ENCODE data around the gene FNTB. TPM values are rescaled to one million over a fixed set of nuclear protein-coding genes. Genes with fewer than 3 reads are reported as not detected.

Gene FNTB
- total RNA-seq, 1 donor: 12.1 TPM

DNA sequence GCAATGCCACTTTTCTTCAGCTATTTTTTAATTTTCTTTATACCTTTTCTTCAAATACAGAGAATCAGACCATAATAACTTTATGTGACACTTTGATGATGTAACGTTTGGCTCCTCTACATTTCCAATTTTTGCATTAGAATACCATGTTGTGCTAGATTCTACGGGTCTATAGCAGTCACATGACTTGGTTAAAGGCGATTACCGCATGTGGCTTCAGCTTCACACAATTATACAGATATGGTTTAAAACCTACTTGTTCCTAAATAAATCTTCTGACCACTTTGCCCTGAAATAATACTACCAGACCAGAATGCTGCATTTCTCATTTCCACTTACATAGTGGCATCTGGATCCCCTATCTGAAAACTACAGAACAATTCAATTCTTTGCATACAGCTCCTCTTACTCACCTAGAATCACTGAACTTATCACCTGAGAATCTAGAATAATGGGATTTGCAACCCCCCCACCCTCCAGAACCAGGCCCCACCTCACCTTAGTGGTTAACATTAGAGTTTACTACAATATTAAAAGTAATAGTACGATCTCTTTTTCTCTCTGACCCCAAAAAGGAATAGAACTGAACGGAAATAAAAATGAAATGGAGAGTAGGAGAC is 114.3 kb downstream of the FNTB start:
- TF ChIP-seq, protein P1, sequence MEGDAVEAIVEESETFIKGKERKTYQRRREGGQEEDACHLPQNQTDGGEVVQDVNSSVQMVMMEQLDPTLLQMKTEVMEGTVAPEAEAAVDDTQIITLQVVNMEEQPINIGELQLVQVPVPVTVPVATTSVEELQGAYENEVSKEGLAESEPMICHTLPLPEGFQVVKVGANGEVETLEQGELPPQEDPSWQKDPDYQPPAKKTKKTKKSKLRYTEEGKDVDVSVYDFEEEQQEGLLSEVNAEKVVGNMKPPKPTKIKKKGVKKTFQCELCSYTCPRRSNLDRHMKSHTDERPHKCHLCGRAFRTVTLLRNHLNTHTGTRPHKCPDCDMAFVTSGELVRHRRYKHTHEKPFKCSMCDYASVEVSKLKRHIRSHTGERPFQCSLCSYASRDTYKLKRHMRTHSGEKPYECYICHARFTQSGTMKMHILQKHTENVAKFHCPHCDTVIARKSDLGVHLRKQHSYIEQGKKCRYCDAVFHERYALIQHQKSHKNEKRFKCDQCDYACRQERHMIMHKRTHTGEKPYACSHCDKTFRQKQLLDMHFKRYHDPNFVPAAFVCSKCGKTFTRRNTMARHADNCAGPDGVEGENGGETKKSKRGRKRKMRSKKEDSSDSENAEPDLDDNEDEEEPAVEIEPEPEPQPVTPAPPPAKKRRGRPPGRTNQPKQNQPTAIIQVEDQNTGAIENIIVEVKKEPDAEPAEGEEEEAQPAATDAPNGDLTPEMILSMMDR (IDR thresholded peaks at IDR 0.05; ENCODE audit: insufficient read depth, low read depth, low read length): no peak
- peak overlapping the region; percentile 91 for H3K4me3 ChIP-seq (ENCODE audit: low read depth, low read length)
- DNase-seq (ENCODE audit: low read depth): peak; percentile 16

DNA sequence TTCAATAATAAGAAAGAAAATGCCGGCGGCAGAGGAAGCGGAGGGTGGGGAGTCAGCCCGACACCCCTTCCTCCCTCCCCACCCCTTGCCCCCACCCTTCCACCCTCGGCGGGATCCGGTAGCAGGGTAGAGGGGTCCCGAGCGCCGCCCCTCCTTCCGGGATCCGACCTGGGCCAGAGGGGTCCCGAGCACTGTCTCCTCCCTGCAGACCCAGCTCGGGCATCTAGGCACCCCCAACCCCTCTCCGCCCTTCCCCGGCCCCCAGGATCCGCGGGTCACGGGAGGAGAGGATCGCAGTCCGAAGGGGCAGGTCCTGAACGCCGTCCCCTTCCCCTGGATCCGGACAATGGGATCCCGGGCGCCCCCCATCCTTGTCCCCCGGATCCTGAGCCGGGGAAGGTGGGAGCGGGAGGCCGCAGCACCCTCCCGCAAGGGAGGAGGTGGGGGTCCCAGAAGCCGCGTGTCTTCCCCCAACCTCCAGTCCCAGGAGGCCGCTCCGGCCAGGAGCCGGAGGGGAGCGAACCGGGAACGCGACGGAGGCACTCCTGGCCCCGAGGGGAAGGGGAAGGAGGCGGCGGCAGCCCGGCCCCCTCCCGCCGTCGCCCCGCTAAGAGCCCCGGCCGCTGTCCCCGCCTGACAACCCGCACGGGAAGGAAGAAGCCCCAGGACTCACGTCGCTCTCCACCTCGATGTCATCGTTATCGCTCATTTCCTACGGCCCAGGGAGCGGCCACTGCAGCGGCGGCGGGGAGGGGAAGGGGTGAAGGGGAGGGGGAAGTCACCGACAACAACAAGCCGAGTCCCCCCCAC is 115.1 kb downstream of the FNTB start:
- TF ChIP-seq, protein P1 (IDR thresholded peaks at IDR 0.05; ENCODE audit: insufficient read depth, low read depth, low read length): no peak
- DNase-seq (ENCODE audit: low read depth): peak; percentile 6
- peak overlapping the region; percentile 91 for H3K4me3 ChIP-seq (ENCODE audit: low read depth, low read length)

DNA sequence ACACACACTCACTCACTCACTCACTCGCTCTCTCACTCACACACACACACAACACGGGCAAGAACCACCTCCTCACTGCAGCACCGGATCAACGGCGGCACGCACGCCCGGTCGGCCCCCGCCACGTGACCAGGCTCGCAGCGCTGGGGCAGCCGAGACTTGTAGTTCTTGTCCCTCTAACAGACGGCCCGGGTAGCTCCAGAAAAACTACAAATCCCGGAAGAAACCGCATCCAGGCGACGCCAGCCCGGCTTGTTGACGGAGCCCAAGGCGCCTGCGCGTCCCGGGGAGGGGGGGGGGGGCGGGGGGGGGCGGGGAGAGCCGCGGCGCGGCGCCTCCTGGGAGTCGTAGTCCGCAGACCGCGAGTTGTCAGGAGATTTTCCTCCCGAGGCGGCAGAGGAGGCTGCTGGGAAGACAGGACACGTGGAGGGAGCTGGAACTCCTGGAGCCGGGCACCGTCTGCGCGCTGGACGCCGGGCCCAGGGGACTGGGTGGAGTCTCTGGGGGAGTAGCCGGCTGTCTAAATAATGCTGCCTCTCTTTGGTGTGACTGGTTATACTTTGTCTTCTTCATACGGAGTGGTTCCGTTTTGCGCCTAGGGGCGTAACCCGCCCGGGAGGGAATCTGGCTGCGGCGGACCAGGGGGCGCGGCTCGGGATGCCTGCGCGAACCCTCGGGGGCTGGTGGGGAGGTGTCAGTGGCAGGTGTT is 115.9 kb downstream of the FNTB start, which contains the start of gene MAX:
TSS of gene MAX (minus strand) at position 77 of the 709 bp plus-strand sequence. CDS start 178 bp downstream, outside the sequence.
- DNase-seq (ENCODE audit: low read depth): peak; percentile 99
- TF ChIP-seq, protein P1 (IDR thresholded peaks at IDR 0.05; ENCODE audit: insufficient read depth, low read depth, low read length): no peak
- peak within 1 kb of the TSS; percentile 91 for H3K4me3 ChIP-seq (ENCODE audit: low read depth, low read length)

GRCh38 chr14:65103150-65103760 is 116.6 kb downstream of the FNTB start:
- H3K4me3 ChIP-seq (ENCODE audit: low read depth, low read length): peak overlapping the region; percentile 69
- TF ChIP-seq, protein P1 (IDR thresholded peaks at IDR 0.05; ENCODE audit: insufficient read depth, low read depth, low read length): peak; percentile 25
- peak; percentile 25 for DNase-seq (ENCODE audit: low read depth)

- TF ChIP-seq, protein P1 (IDR thresholded peaks at IDR 0.05; ENCODE audit: insufficient read depth, low read depth, low read length): no peak
- DNase-seq (ENCODE audit: low read depth): no peak
- no peak overlapping the region for H3K4me3 ChIP-seq (ENCODE audit: low read depth, low read length)
Observed at GRCh38 chr14:65104791-65105190, 118.1 kb downstream of the FNTB start.

GRCh38 chr14:65106316-65106715 is 119.6 kb downstream of the FNTB start:
- H3K4me3 ChIP-seq (ENCODE audit: low read depth, low read length): no peak overlapping the region
- TF ChIP-seq, protein P1 (IDR thresholded peaks at IDR 0.05; ENCODE audit: insufficient read depth, low read depth, low read length): no peak
- DNase-seq (ENCODE audit: low read depth): no peak

Data from fibroblast of villous mesenchyme (primary cell).